ENCODE results near the gene BSND.
A peak's percentile ranks its signal among the peaks of the same experiment; 100 is the strongest.

The BSND gene

GRCh38 chr1:54994355-54994990, 4.3 kb upstream of the BSND start:
- DNase-seq (ENCODE audit: low spot score) = no peak

GRCh38 chr1:54995013-54995760, 3.5 kb upstream of the BSND start:
- DNase-seq (ENCODE audit: low spot score) = no peak

GRCh38 chr1:54995835-54996234, 2.9 kb upstream of the BSND start:
- no peak for DNase-seq (ENCODE audit: low spot score)

GRCh38 chr1:54996359-54996868, 2.3 kb upstream of the BSND start:
- DNase-seq (ENCODE audit: low spot score) = peak; percentile 49

- no peak for DNase-seq (ENCODE audit: low spot score)
Measured at GRCh38 chr1:54996869-54997710, 1.6 kb upstream of the BSND start.

GRCh38 chr1:54997711-54997986, 1.1 kb upstream of the BSND start:
- no peak for DNase-seq (ENCODE audit: low spot score)

GRCh38 chr1:54998100-54998499, 633 bp upstream of the BSND start:
- no peak for DNase-seq (ENCODE audit: low spot score)

GRCh38 chr1:55000110-55001085, 1.7 kb downstream of the BSND start:
- DNase-seq (ENCODE audit: low spot score) = no peak

GRCh38 chr1:55001311-55001710, 2.6 kb downstream of the BSND start:
- no peak for DNase-seq (ENCODE audit: low spot score)

- no peak for DNase-seq (ENCODE audit: low spot score)
Measured at GRCh38 chr1:55002686-55003085, 4.0 kb downstream of the BSND start.

- DNase-seq (ENCODE audit: low spot score) = no peak
Measured at GRCh38 chr1:55005351-55006140, 6.8 kb downstream of the BSND start.

GRCh38 chr1:55006931-55007330, 8.2 kb downstream of the BSND start:
- DNase-seq (ENCODE audit: low spot score) = no peak

- no peak for DNase-seq (ENCODE audit: low spot score)
Measured at GRCh38 chr1:55007625-55008024, 8.9 kb downstream of the BSND start.

- DNase-seq (ENCODE audit: low spot score) = no peak
Measured at GRCh38 chr1:55010194-55010886, 11.6 kb downstream of the BSND start.

GRCh38 chr1:55010887-55011217, 12.1 kb downstream of the BSND start:
- no peak for DNase-seq (ENCODE audit: low spot score)

- no peak for DNase-seq (ENCODE audit: low spot score)
Measured at GRCh38 chr1:55012661-55013060, 13.9 kb downstream of the BSND start.

GRCh38 chr1:55015123-55015522, 16.4 kb downstream of the BSND start:
- no peak for DNase-seq (ENCODE audit: low spot score)

GRCh38 chr1:55015731-55016620, 17.2 kb downstream of the BSND start:
- no peak for DNase-seq (ENCODE audit: low spot score)

- DNase-seq (ENCODE audit: low spot score) = no peak
Measured at GRCh38 chr1:55018395-55018794, 19.7 kb downstream of the BSND start.

Data from SW480 (cell line).